Liver (tissue), 3 donors: ENCODE measurements around the gene ARFGAP2.

Source experiments
- CTCF ChIP-seq: fragments of 150-350 bp; IDR thresholded peaks from 2 replicates; pipeline ENCODE4 v1.5.1; 2017; ENCODE audit warnings: improper control_type of control experiment, low read depth, low read length; ENCODE audit not compliant: missing input control
- JUND ChIP-seq, 2 donors: IDR thresholded peaks; 2 replicates each; pipeline ENCODE4 v1.6.1; 2016; ENCODE audit warnings: antibody characterized with exemption in 2 of 2
- RAD21 ChIP-seq, 2 donors: IDR thresholded peaks; 2 replicates each; pipeline ENCODE4 v1.6.1; 2016; ENCODE audit warnings: antibody characterized with exemption in 2 of 2, mild to moderate bottlenecking in 2 of 2
- donor health status: healthy.
- donor health status: healthy.

GRCh38 chr11:47220401-47220821 lies 43.7 kb upstream of the ARFGAP2 start:
- no peak for TF ChIP-seq JUND (IDR thresholded peaks at IDR 0.05)
- no peak for TF ChIP-seq CTCF
- TF ChIP-seq RAD21 (IDR thresholded peaks at IDR 0.05) = no peak
